Endothelial cell of umbilical vein (primary cell): ENCODE data around the gene CACNA1C. TPM values are rescaled to one million over a fixed set of nuclear protein-coding genes. Genes with fewer than 3 reads are reported as not detected.

Experiments
- BruUV-seq: library from RNA; stranded (reverse); fragments of 400-500 nt; replicated peaks from 2 replicates; lab custom pipeline; 2021; lab: Mats Ljungman, UMichigan
- CTCF ChIA-PET: fragments of 300-600, 350-600 bp; sonication (Branson Sonifier 250); formaldehyde crosslinking; loops from one replicate; lab custom pipeline; 2021; ENCODE audit warnings: antibody characterized with exemption, inconsistent platforms; lab: Charles Lee
- POLR2A ChIA-PET: fragments of 300-600, 350-600 bp; sonication (Branson Sonifier 250); formaldehyde crosslinking; loops from one replicate; lab custom pipeline; 2021; ENCODE audit warnings: antibody characterized with exemption, inconsistent platforms; lab: Charles Lee
- DNase-seq: peaks from one replicate; pipeline ENCODE4 v3.0.0-alpha.2; 2011; ENCODE audit warnings: low read depth, low spot score
- FAIRE-seq: peaks from 2 replicates; lab custom pipeline; 2011; peaks lifted over from hg19 to GRCh38; lab: Jason Lieb, UNC
- H2AFZ ChIP-seq: 2 replicates; pipeline ENCODE4 v1.6.0; 2012; ENCODE audit warnings: low read depth, low read length, control low read depth, inconsistent platforms
- H3K27ac ChIP-seq: 2 replicates; pipeline ENCODE4 v1.5.1; 2011; ENCODE audit warnings: low read depth, mild to moderate bottlenecking, control low read depth, low read length, moderate library complexity; ENCODE audit not compliant: insufficient read depth
- H3K27me3 ChIP-seq, 2 experiments: 2 replicates each; pipeline versions ENCODE4 v1.6.0 to v1.6.1; 2011; ENCODE audit warnings: low read length in 2 of 2, mixed read lengths in 1 of 2; ENCODE audit not compliant: control insufficient read depth in 2 of 2, insufficient read depth in 2 of 2
- H3K36me3 ChIP-seq, 2 experiments: 2 replicates in 1 of 2; 3 replicates in 1 of 2; pipeline ENCODE4 v1.5.1; 2011; ENCODE audit warnings: low read length in 2 of 2, mild to moderate bottlenecking in 1 of 2, moderate library complexity in 1 of 2; ENCODE audit not compliant: control insufficient read depth in 2 of 2, insufficient read depth in 2 of 2; ENCODE audit errors: extremely low read depth in 1 of 2
- H3K4me1 ChIP-seq: 3 replicates; pipeline ENCODE4 v1.5.1; 2011; ENCODE audit warnings: mild to moderate bottlenecking, low read length; ENCODE audit not compliant: control insufficient read depth, insufficient read depth; ENCODE audit errors: extremely low read depth
- H3K4me2 ChIP-seq: 2 replicates; pipeline ENCODE4 v1.6.1; 2011; ENCODE audit warnings: low read length, control low read depth, mixed read lengths; ENCODE audit not compliant: insufficient read depth
- H3K4me3 ChIP-seq, 3 experiments: fragments of 200-600 bp in 1 of 3; sonication (generic), shearing (Covaris generic) in 1 of 3; replicated peaks in 1 of 3; 2 replicates each; pipeline ENCODE4 v1.5.1; 2011 to 2016; ENCODE audit warnings: control low read depth in 3 of 3, low read length in 3 of 3, mild to moderate bottlenecking in 2 of 3, inconsistent platforms in 1 of 3, low read depth in 1 of 3, moderate library complexity in 1 of 3; ENCODE audit not compliant: insufficient read depth in 1 of 3
- H3K79me2 ChIP-seq: 2 replicates; pipeline ENCODE4 v1.6.0; 2012; ENCODE audit warnings: low read length, inconsistent platforms; ENCODE audit not compliant: control insufficient read depth, insufficient read depth
- H3K9ac ChIP-seq: replicated peaks from 2 replicates; pipeline ENCODE3; 2011; ENCODE audit warnings: low read length, control low read depth; ENCODE audit not compliant: insufficient read depth; ENCODE audit errors: extremely low read depth
- H3K9me1 ChIP-seq: replicated peaks from 3 replicates; pipeline ENCODE4 v1.6.0; 2011; ENCODE audit warnings: mild to moderate bottlenecking, low read length; ENCODE audit not compliant: control insufficient read depth, insufficient read depth; ENCODE audit errors: extremely low read depth
- H3K9me3 ChIP-seq: replicated peaks from 2 replicates; pipeline ENCODE4 v1.5.1; 2012; ENCODE audit warnings: low read length, inconsistent platforms; ENCODE audit not compliant: control insufficient read depth, insufficient read depth
- H4K20me1 ChIP-seq: replicated peaks from 2 replicates; pipeline ENCODE3; 2011; ENCODE audit warnings: mild to moderate bottlenecking, low read length; ENCODE audit not compliant: control insufficient read depth, insufficient read depth; ENCODE audit errors: extremely low read depth
- EZH2 ChIP-seq: IDR thresholded peaks from 2 replicates; pipeline ENCODE4 v1.6.1; 2012; ENCODE audit warnings: borderline replicate concordance, low read depth, mild to moderate bottlenecking, moderate library complexity, low read length, inconsistent platforms; ENCODE audit not compliant: severe bottlenecking
- FOS ChIP-seq: IDR thresholded peaks from 2 replicates; pipeline ENCODE4 v1.6.1; 2011; ENCODE audit warnings: mild to moderate bottlenecking, low read length, moderate library complexity, borderline replicate concordance; ENCODE audit not compliant: insufficient read depth
- GATA2 ChIP-seq: IDR thresholded peaks from 2 replicates; pipeline ENCODE4 v1.7.0; 2011; ENCODE audit warnings: low read depth, mild to moderate bottlenecking, moderate library complexity, mixed read lengths, low read length; ENCODE audit not compliant: insufficient read length, insufficient read depth
- JUN ChIP-seq: IDR thresholded peaks from 2 replicates; pipeline ENCODE4 v1.6.1; 2011; ENCODE audit warnings: borderline replicate concordance, low read depth; ENCODE audit not compliant: insufficient read length, insufficient read depth
- MYC ChIP-seq: IDR thresholded peaks from one replicate; pipeline ENCODE4 v1.6.1; 2011; ENCODE audit warnings: mild to moderate bottlenecking, low read depth, low read length
- POLR2A ChIP-seq: IDR thresholded peaks from 2 replicates; pipeline ENCODE4 v1.6.1; 2012; ENCODE audit warnings: low read depth, mild to moderate bottlenecking, control low read depth, low read length
- POLR2AphosphoS5 ChIP-seq: IDR thresholded peaks from 2 replicates; pipeline ENCODE4 v1.6.1; 2012; ENCODE audit warnings: low read depth, mild to moderate bottlenecking, control low read depth, low read length, moderate library complexity; ENCODE audit not compliant: insufficient read depth
- dilution Hi-C: fragments of 300-500 bp; cut with MboI; formaldehyde crosslinking; loops from one replicate; pipeline ENCODE4 v1.15.0; 2019; ENCODE audit warnings: low sequenced_read_pairs; ENCODE audit not compliant: extremely low pct_ligation_motif_present
- intact Hi-C: fragments of 100-400 bp; cut with micrococcal nuclease; formaldehyde crosslinking; loops from one replicate; pipeline ENCODE4 v1.10.0; 2022
- polyA plus RNA-seq, 4 experiments: library from polyadenylated mRNA; depleted of rRNA in 3 of 4; stranded (reverse) in 3 of 4; unstranded in 1 of 4; fragments of >200 nt; gene quantifications; 2 replicates each; pipeline versions ENCODE4 v1.2.1 to v1.2.3, GENCODE V29; 2011 to 2012; ENCODE audit warnings: missing spikeins in 1 of 4
- total RNA-seq: library from RNA; stranded (reverse); gene quantifications from 2 replicates; pipeline ENCODE4 v1.2.3, GENCODE V29; 2021
- TF ChIP-seq, protein P1 (sequence below): IDR thresholded peaks from 2 replicates; pipeline ENCODE4 v1.6.1; 2011; ENCODE audit not compliant: insufficient read depth, insufficient read length
- TF ChIP-seq, protein P2 (sequence below), 2 donors: IDR thresholded peaks; 1 replicate in 1 of 2; 2 replicates in 1 of 2; pipeline ENCODE4 v1.5.1; 2011; ENCODE audit warnings: low read length in 2 of 2, mild to moderate bottlenecking in 2 of 2, moderate library complexity in 2 of 2, control low read depth in 1 of 2, inconsistent platforms in 1 of 2, low read depth in 1 of 2; ENCODE audit not compliant: insufficient read depth in 1 of 2; ENCODE audit errors: extremely low read depth in 1 of 2

Gene CACNA1C
- total and polyA plus RNA-seq, 2 donors (not counting 3 experiments of a cell fraction or from before 2014, with no cell fraction given): not detected

DNA sequence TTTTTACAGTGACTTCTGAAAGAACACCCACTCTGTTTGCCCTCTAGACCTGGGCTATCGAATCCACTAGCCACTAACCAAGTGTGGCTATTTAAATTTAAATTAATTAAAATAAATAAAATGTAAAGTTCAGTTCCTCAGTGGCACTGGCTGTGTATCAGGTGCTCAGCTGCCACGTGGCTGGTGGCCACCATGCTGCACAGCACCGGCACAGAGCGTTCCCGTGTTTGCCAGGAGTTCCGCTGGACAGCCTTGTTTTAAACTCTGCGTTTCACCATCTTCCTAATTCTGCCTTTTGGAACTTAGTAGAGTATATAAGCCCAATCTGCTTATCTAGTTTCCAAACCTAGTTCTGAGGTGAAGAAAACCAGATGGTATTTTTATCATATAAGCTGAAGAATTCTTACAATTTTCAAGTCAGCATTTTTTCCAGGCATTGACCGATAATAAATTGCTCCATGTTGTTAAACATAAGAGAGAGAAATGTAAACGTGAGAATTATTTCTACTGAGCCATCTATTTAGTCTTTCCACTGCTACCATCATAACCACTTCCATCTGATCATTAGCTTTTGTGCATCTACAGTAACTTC lies 339.0 kb downstream of the CACNA1C start:
- DNase-seq (no peak), FAIRE-seq (no peak)
- Histone ChIP-seq H3K79me2 (no peaks in the 10 kb centered on the region), H4K20me1 (no peaks in the 10 kb centered on the region), H3K9ac (no peak overlapping the region), H2AFZ (no peak overlapping the region), H3K27me3 (no peaks in the 10 kb centered on the region), H3K4me2 (no peak overlapping the region), H3K27ac (no peak overlapping the region), H3K9me3 (no peaks in the 10 kb centered on the region), H3K4me3 (no peak overlapping the region), H3K4me1 (no peaks in the 10 kb centered on the region), H3K9me1 (no peaks in the 10 kb centered on the region), H3K36me3 (no peaks in the 10 kb centered on the region)
- CTCF ChIA-PET: interaction anchor here (1.7 kb wide), 1 partner anchor 9 kb away, joined by 4 read pairs; no protein-coding TSS in a partner anchor
- dilution Hi-C loops: no loop called here
- POLR2A ChIA-PET: no interaction called here
- intact Hi-C loops: loop anchor here (10.0 kb wide), 1 partner anchor 337 kb away; the partner anchor contains the start of gene CACNA1C
- TF ChIP-seq POLR2A (no peak), GATA2 (no peak), JUN (no peak), FOS (no peak), POLR2AphosphoS5 (no peak), EZH2 (no peak), MYC (no peak)
- TF ChIP-seq, protein P1, sequence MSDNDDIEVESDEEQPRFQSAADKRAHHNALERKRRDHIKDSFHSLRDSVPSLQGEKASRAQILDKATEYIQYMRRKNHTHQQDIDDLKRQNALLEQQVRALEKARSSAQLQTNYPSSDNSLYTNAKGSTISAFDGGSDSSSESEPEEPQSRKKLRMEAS: no peak
- TF ChIP-seq, protein P2, sequence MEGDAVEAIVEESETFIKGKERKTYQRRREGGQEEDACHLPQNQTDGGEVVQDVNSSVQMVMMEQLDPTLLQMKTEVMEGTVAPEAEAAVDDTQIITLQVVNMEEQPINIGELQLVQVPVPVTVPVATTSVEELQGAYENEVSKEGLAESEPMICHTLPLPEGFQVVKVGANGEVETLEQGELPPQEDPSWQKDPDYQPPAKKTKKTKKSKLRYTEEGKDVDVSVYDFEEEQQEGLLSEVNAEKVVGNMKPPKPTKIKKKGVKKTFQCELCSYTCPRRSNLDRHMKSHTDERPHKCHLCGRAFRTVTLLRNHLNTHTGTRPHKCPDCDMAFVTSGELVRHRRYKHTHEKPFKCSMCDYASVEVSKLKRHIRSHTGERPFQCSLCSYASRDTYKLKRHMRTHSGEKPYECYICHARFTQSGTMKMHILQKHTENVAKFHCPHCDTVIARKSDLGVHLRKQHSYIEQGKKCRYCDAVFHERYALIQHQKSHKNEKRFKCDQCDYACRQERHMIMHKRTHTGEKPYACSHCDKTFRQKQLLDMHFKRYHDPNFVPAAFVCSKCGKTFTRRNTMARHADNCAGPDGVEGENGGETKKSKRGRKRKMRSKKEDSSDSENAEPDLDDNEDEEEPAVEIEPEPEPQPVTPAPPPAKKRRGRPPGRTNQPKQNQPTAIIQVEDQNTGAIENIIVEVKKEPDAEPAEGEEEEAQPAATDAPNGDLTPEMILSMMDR (IDR thresholded peaks at IDR 0.05; ENCODE audit: extremely low read depth in 1 of 2, insufficient read depth in 1 of 2, low read depth in 1 of 2, low read length in 2 of 2): no peak
- no TSS peak for BruUV-seq
